GM23248 (cell line): ENCODE data around the gene STX8. TPM values are rescaled to one million over a fixed set of nuclear protein-coding genes. Genes with fewer than 3 reads are reported as not detected.

Source experiments
- DNase-seq: peaks from one replicate; pipeline ENCODE4 v3.0.0-alpha.2; 2015
- H2AFZ ChIP-seq: fragments of 200-600 bp; sonication (generic); 2 replicates; pipeline ENCODE4 v1.6.1; 2016; ENCODE audit warnings: antibody characterized with exemption
- H3F3A ChIP-seq: fragments of 200-600 bp; sonication (generic); 2 replicates; pipeline ENCODE4 v1.6.1; 2016; ENCODE audit warnings: mild to moderate bottlenecking, antibody characterized with exemption, mixed run types; ENCODE audit not compliant: insufficient read depth
- H3K27ac ChIP-seq: fragments of 200-600 bp; sonication (generic); 2 replicates; pipeline ENCODE4 v1.5.1; 2016; ENCODE audit warnings: mild to moderate bottlenecking
- H3K27me3 ChIP-seq: fragments of 200-600 bp; sonication (generic); replicated peaks from 2 replicates; pipeline ENCODE4 v1.6.1; 2016; ENCODE audit warnings: mild to moderate bottlenecking; ENCODE audit not compliant: insufficient read depth
- H3K36me3 ChIP-seq: fragments of 200-600 bp; sonication (generic); 2 replicates; pipeline ENCODE4 v1.6.1; 2016; ENCODE audit warnings: low read depth, mild to moderate bottlenecking
- H3K4me1 ChIP-seq: fragments of 200-600 bp; sonication (generic); 2 replicates; pipeline ENCODE4 v1.6.1; 2016; ENCODE audit warnings: mild to moderate bottlenecking; ENCODE audit not compliant: insufficient read depth
- H3K4me2 ChIP-seq: fragments of 200-600 bp; sonication (generic); one replicate; pipeline ENCODE4 v1.6.1; 2016; ENCODE audit warnings: mild to moderate bottlenecking; ENCODE audit not compliant: unreplicated experiment
- H3K4me3 ChIP-seq: fragments of 200-600 bp; sonication (generic); 2 replicates; pipeline ENCODE4 v1.5.1; 2016; ENCODE audit warnings: mild to moderate bottlenecking
- H3K79me2 ChIP-seq: fragments of 200-600 bp; sonication (generic); 2 replicates; pipeline ENCODE4 v1.6.1; 2016; ENCODE audit warnings: mild to moderate bottlenecking; ENCODE audit not compliant: insufficient read depth
- H3K9ac ChIP-seq: fragments of 200-600 bp; sonication (generic); 2 replicates; pipeline ENCODE4 v1.6.1; 2016; ENCODE audit warnings: mild to moderate bottlenecking
- H3K9me2 ChIP-seq: fragments of 200-600 bp; sonication (generic); 2 replicates; pipeline ENCODE4 v1.6.1; 2016; ENCODE audit warnings: mixed run types, mild to moderate bottlenecking, moderate library complexity; ENCODE audit not compliant: insufficient read depth
- H3K9me3 ChIP-seq: fragments of 200-600 bp; sonication (generic); one replicate; pipeline ENCODE4 v1.6.1; 2017; ENCODE audit warnings: low read depth
- H4K20me1 ChIP-seq: fragments of 200-600 bp; sonication (generic); 2 replicates; pipeline ENCODE4 v1.6.0; 2016; ENCODE audit not compliant: insufficient read depth
- EZH2 ChIP-seq: fragments of 200-600 bp; sonication (generic); IDR thresholded peaks from 2 replicates; pipeline ENCODE4 v1.6.1; 2018; ENCODE audit warnings: antibody characterized with exemption, mild to moderate bottlenecking; ENCODE audit not compliant: insufficient read depth, poor library complexity, severe bottlenecking
- EZH2phosphoT487 ChIP-seq: fragments of 200-600 bp; sonication (generic); IDR thresholded peaks from 2 replicates; pipeline ENCODE4 v1.6.1; 2018; ENCODE audit warnings: antibody characterized with exemption, moderate library complexity, mild to moderate bottlenecking, low read depth; ENCODE audit not compliant: insufficient read depth
- WGBS, 2 experiments: methylation state at CpG; one replicate each; pipeline ENCODE4 v1.1.6; 2015 to 2017; ENCODE audit warnings: low lambda C conversion rate in 2 of 2, low coverage in 1 of 2; ENCODE audit errors: missing lambda C conversion rate in 2 of 2; 5-methylcytosine and 5-hydroxymethylcytosine counted together
- in situ Hi-C: fragments of 300-500 bp; cut with MboI; formaldehyde crosslinking; loops from 2 replicates; pipeline ENCODE4 v1.15.0; 2020
- polyA plus RNA-seq: library from polyadenylated mRNA; unstranded; fragments of >200 nt; fragmentation: Nextera tagmentation; extraction: Ambion mirVana; gene quantifications from 2 replicates; pipeline ENCODE4 v1.2.1, GENCODE V29; 2016
- total RNA-seq: library from RNA; depleted of rRNA; stranded (reverse); fragments of >200 nt; shearing (Covaris generic); gene quantifications from 2 replicates; pipeline ENCODE4 v1.2.3, GENCODE V29; 2014

Gene STX8
- total and polyA plus RNA-seq, 2 experiments from 2014 or later, result 40.7 to 84.3 TPM

GRCh38 chr17:9224485-9224884, 351.1 kb downstream of the STX8 start:
- Histone ChIP-seq H3K36me3 (no peaks in the 10 kb centered on the region), H3K27me3 (no peaks in the 10 kb centered on the region), H3K9me3 (no peaks in the 10 kb centered on the region), H3K9ac (no peak overlapping the region), H2AFZ (no peak overlapping the region), H3K9me2 (no peaks in the 10 kb centered on the region), H3K27ac (no peak overlapping the region), H3F3A (no peaks in the 10 kb centered on the region), H3K4me3 (no peak overlapping the region), H4K20me1 (no peaks in the 10 kb centered on the region), H3K4me1 (peaks cover 13% of the 10 kb centered on the region), H3K4me2 (no peak overlapping the region), H3K79me2 (no peaks in the 10 kb centered on the region)
- in situ Hi-C loops, result no loop called here
- 84 to 96% methylated on average over 6 to 7 of the region's 7 CpGs for WGBS, 2 experiments
- no peak for DNase-seq
- TF ChIP-seq EZH2phosphoT487, result no peak
- no peak for TF ChIP-seq EZH2

DNA sequence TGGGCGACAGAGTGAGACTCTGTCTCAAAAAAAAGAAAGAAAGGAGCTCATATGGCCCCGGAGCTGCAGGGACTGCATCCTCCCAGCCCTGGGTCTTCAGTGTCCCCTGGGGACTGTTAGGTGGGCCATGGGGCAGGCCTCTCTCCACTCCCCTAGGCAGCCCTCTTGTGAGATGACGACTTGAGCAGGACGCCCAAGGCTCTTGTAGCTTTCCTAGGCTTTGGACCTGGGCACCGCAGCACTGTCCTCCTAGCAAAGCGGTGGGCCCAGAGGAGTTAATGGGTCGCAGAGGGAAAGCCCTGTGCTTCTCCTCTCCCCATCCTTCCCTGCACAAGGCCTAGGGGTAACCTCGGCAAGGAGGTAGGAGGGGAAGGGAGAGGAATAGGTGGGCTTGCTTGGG, 352.1 kb downstream of the STX8 start:
- no peaks in the 10 kb centered on the region for H3K27me3 ChIP-seq
- no peak overlapping the region for H3K9ac ChIP-seq
- H3K4me3 ChIP-seq, result no peak overlapping the region
- no peak overlapping the region for H3K27ac ChIP-seq
- peaks cover 9% of the 10 kb centered on the region; the same call in 1 of the 2 replicates for H3K4me1 ChIP-seq
- no peaks in the 10 kb centered on the region for H4K20me1 ChIP-seq
- H3K79me2 ChIP-seq, result no peaks in the 10 kb centered on the region
- no peaks in the 10 kb centered on the region for H3F3A ChIP-seq
- H3K4me2 ChIP-seq, result no peak overlapping the region
- no peaks in the 10 kb centered on the region for H3K9me3 ChIP-seq
- H2AFZ ChIP-seq, result no peak overlapping the region
- no peaks in the 10 kb centered on the region for H3K9me2 ChIP-seq
- no peak for DNase-seq
- 77 to 81% methylated on average over 8 of the region's 8 CpGs for WGBS, 2 experiments
- TF ChIP-seq EZH2, result no peak
- no peak for TF ChIP-seq EZH2phosphoT487
- in situ Hi-C loops, result no loop called here
- H3K36me3 ChIP-seq, result no peaks in the 10 kb centered on the region

GRCh38 chr17:9221922-9222180, 353.8 kb downstream of the STX8 start:
- WGBS, 2 experiments, result 85% methylated on average over 4 to 5 of the region's 5 CpGs
- Histone ChIP-seq H3K36me3 (no peaks in the 10 kb centered on the region), H3K27ac (no peak overlapping the region), H3K4me1 (peaks cover 11% of the 10 kb centered on the region), H3F3A (peaks cover 5% of the 10 kb centered on the region), H2AFZ (no peak overlapping the region), H4K20me1 (no peaks in the 10 kb centered on the region), H3K4me2 (no peak overlapping the region), H3K4me3 (no peak overlapping the region), H3K9me3 (no peaks in the 10 kb centered on the region), H3K9me2 (no peaks in the 10 kb centered on the region), H3K79me2 (no peaks in the 10 kb centered on the region), H3K9ac (no peak overlapping the region), H3K27me3 (no peaks in the 10 kb centered on the region)
- no peak for DNase-seq
- TF ChIP-seq EZH2phosphoT487 (no peak), EZH2 (no peak)
- in situ Hi-C loops, result no loop called here

- no peaks in the 10 kb centered on the region for H3K79me2 ChIP-seq
- no peaks in the 10 kb centered on the region for H4K20me1 ChIP-seq
- no peak overlapping the region for H3K9ac ChIP-seq
- H3K4me1 ChIP-seq, result peaks cover 12% of the 10 kb centered on the region
- H3K27me3 ChIP-seq, result no peaks in the 10 kb centered on the region
- no peaks in the 10 kb centered on the region for H3K9me3 ChIP-seq
- in situ Hi-C loops, result no loop called here
- no peak for TF ChIP-seq EZH2phosphoT487
- TF ChIP-seq EZH2, result no peak
- 90 to 93% methylated on average over 22 to 25 of the region's 25 CpGs for WGBS, 2 experiments
- H3F3A ChIP-seq, result peaks cover 5% of the 10 kb centered on the region
- H3K4me3 ChIP-seq, result no peak overlapping the region
- no peak for DNase-seq
- H3K4me2 ChIP-seq, result no peak overlapping the region
- no peak overlapping the region for H3K27ac ChIP-seq
- no peaks in the 10 kb centered on the region for H3K9me2 ChIP-seq
- H2AFZ ChIP-seq, result no peak overlapping the region
- H3K36me3 ChIP-seq, result no peaks in the 10 kb centered on the region
Measured at GRCh38 chr17:9221147-9221921, 354.3 kb downstream of the STX8 start.
